ENCODE measurements around the gene NEUROG3.
"Not testable (repeated sequence)": the region's sequence is repeated elsewhere in the genome, so short reads cannot be mapped to it uniquely, and the experiment has no call there.

The NEUROG3 gene

GRCh38 chr10:69571618-69572158 lies 1.5 kb downstream of the NEUROG3 start:
- DNase-seq (ENCODE audit: low spot score): no peak

- no peak for DNase-seq (ENCODE audit: low spot score)
Observed at GRCh38 chr10:69570050-69570816, 3.0 kb downstream of the NEUROG3 start.

- DNase-seq (ENCODE audit: low spot score): no peak
Observed at GRCh38 chr10:69569396-69569934, 3.8 kb downstream of the NEUROG3 start.

GRCh38 chr10:69568472-69569395 lies 4.5 kb downstream of the NEUROG3 start:
- DNase-seq (ENCODE audit: low spot score): no peak

- DNase-seq (ENCODE audit: low spot score): no peak
Observed at GRCh38 chr10:69567920-69568319, 5.3 kb downstream of the NEUROG3 start.

- DNase-seq (ENCODE audit: low spot score): no peak
Observed at GRCh38 chr10:69562731-69563254, 10.4 kb downstream of the NEUROG3 start.

GRCh38 chr10:69559525-69559924 lies 13.7 kb downstream of the NEUROG3 start:
- no peak for DNase-seq (ENCODE audit: low spot score)

GRCh38 chr10:69558559-69558958 lies 14.7 kb downstream of the NEUROG3 start:
- DNase-seq (ENCODE audit: low spot score): no peak

GRCh38 chr10:69554611-69555010 lies 18.6 kb downstream of the NEUROG3 start:
- no peak for DNase-seq (ENCODE audit: low spot score)

- no peak for DNase-seq (ENCODE audit: low spot score)
Observed at GRCh38 chr10:69553328-69553727, 19.9 kb downstream of the NEUROG3 start.

GRCh38 chr10:69552268-69552667 lies 21.0 kb downstream of the NEUROG3 start:
- DNase-seq (ENCODE audit: low spot score): no peak

- no peak for DNase-seq (ENCODE audit: low spot score)
Observed at GRCh38 chr10:69549959-69550358, 23.3 kb downstream of the NEUROG3 start.

GRCh38 chr10:69541463-69541862 lies 31.8 kb downstream of the NEUROG3 start:
- DNase-seq (ENCODE audit: low spot score): no peak

GRCh38 chr10:69538461-69538860 lies 34.8 kb downstream of the NEUROG3 start:
- DNase-seq (ENCODE audit: low spot score): no peak

GRCh38 chr10:69537449-69537848 lies 35.8 kb downstream of the NEUROG3 start:
- DNase-seq (ENCODE audit: low spot score): no peak

GRCh38 chr10:69536521-69536920 lies 36.7 kb downstream of the NEUROG3 start:
- not testable (repeated sequence) for DNase-seq (ENCODE audit: low spot score)

- DNase-seq (ENCODE audit: low spot score): no peak
Observed at GRCh38 chr10:69533658-69534057, 39.6 kb downstream of the NEUROG3 start.

- no peak for DNase-seq (ENCODE audit: low spot score)
Observed at GRCh38 chr10:69527961-69528360, 45.3 kb downstream of the NEUROG3 start.
